Activated CD8-positive, alpha-beta T cell treated with anti-CD3 and anti-CD28 coated beads for 36 hours (primary cell): ENCODE measurements around the gene MMP24. TPM values are rescaled to one million over a fixed set of nuclear protein-coding genes. Genes with fewer than 3 reads are reported as not detected.
"Not testable (repeated sequence)": the region's sequence is repeated elsewhere in the genome, so short reads cannot be mapped to it uniquely, and the experiment has no call there.

Experiments used
- ATAC-seq: fragments of 200-7000 bp; cut with Tn5 transposase; one replicate; pipeline ENCODE4 v1.10.0; 2021; ENCODE audit warnings: mild to moderate bottlenecking, moderate library complexity
- CTCF ChIA-PET: fragments of 350-600 bp; sonication (Branson Sonifier 250); formaldehyde crosslinking; loops from one replicate; lab custom pipeline; 2021; ENCODE audit warnings: antibody characterized with exemption; lab: Charles Lee
- POLR2A ChIA-PET: fragments of 350-600 bp; sonication (Branson Sonifier 250); formaldehyde crosslinking; loops from one replicate; lab custom pipeline; 2021; ENCODE audit warnings: antibody characterized with exemption; lab: Charles Lee
- DNase-seq: peaks from one replicate; pipeline ENCODE4 v3.0.0-alpha.2; 2020
- H3K27ac Mint-ChIP-seq: one replicate; pipeline ENCODE4 v1.8.0; 2021; ENCODE audit warnings: mild to moderate bottlenecking, mixed read lengths
- H3K27me3 Mint-ChIP-seq: one replicate; pipeline ENCODE4 v1.8.0; 2021; ENCODE audit warnings: mixed read lengths
- H3K36me3 Mint-ChIP-seq: one replicate; pipeline ENCODE4 v1.8.0; 2021; ENCODE audit warnings: low read depth, mixed read lengths
- H3K4me1 Mint-ChIP-seq: one replicate; pipeline ENCODE4 v1.8.0; 2021; ENCODE audit warnings: low read depth, mixed read lengths
- H3K4me3 Mint-ChIP-seq: one replicate; pipeline ENCODE4 v1.8.0; 2021; ENCODE audit warnings: mild to moderate bottlenecking, moderate library complexity, mixed read lengths
- H3K9me3 Mint-ChIP-seq: one replicate; pipeline ENCODE4 v1.8.0; 2021; ENCODE audit warnings: mixed read lengths
- intact Hi-C: fragments of 100-400 bp; cut with micrococcal nuclease; formaldehyde crosslinking; loops from one replicate; pipeline ENCODE4 v1.10.0; 2022
- total RNA-seq, 2 experiments: library from RNA; stranded (reverse); gene quantifications; one replicate each; pipeline ENCODE4 v1.2.3, GENCODE V29; 2021
- TF ChIP-seq, protein P1 (sequence below): fragments of 200-600 bp; IDR thresholded peaks from one replicate; pipeline ENCODE4 v1.8.0; 2022; ENCODE audit warnings: antibody characterized with exemption, mild to moderate bottlenecking

Gene MMP24
- total RNA-seq, 2 experiments from 2014 or later, result not detected

DNA sequence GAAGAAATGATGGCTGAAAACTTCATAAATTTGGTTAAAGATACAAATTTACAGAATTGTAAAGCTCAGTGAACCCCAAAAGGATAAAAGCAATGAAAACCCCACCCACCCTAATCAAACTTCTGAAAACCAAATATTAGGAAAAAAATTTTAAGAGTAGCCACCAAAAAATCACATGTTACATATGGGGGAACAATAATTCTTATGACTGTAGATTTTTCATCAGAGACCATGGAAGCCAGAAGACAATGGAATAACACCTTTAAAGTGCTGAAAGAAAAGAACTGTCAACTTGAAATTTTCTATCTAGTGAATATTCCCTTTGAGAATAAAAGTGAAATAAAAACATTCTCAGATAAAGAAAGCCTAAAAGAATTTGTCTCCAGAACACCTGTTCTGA lies 30.2 kb upstream of the MMP24 start:
- Mint-ChIP-seq H3K27me3 (no peaks in the 10 kb centered on the region), H3K27ac (no peak overlapping the region), H3K4me1 (peaks cover 2% of the 10 kb centered on the region), H3K9me3 (peaks cover 14% of the 10 kb centered on the region), H3K36me3 (peaks cover 12% of the 10 kb centered on the region), H3K4me3 (no peak overlapping the region)
- ATAC-seq (no peak), DNase-seq (no peak)
- ChIA-PET POLR2A (no interaction called here), CTCF (interaction anchor here (2.4 kb wide), 1 partner anchor 8 kb away, joined by 5 read pairs; no protein-coding TSS in a partner anchor)
- intact Hi-C loops, result no loop called here
- TF ChIP-seq, protein P1, sequence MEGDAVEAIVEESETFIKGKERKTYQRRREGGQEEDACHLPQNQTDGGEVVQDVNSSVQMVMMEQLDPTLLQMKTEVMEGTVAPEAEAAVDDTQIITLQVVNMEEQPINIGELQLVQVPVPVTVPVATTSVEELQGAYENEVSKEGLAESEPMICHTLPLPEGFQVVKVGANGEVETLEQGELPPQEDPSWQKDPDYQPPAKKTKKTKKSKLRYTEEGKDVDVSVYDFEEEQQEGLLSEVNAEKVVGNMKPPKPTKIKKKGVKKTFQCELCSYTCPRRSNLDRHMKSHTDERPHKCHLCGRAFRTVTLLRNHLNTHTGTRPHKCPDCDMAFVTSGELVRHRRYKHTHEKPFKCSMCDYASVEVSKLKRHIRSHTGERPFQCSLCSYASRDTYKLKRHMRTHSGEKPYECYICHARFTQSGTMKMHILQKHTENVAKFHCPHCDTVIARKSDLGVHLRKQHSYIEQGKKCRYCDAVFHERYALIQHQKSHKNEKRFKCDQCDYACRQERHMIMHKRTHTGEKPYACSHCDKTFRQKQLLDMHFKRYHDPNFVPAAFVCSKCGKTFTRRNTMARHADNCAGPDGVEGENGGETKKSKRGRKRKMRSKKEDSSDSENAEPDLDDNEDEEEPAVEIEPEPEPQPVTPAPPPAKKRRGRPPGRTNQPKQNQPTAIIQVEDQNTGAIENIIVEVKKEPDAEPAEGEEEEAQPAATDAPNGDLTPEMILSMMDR, result no peak

DNA sequence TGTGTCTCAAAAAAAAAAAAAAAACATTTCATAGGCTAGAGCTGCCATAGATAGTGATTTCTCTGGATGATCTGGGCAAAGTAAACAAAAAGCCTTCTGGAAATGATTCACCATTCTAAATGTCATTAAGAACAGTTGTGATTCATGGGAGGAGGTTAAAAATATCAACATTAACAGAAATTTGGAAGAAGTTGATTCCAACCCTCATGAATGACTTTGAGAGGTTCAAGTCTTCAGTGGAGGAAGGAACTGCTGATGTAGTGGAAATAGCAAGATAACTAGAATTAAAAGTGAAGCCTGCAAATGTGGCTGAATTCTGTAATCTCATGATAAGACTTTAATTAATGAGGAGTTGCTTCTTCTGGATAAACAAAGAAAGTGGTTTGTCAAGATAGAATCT lies 26.8 kb upstream of the MMP24 start:
- Mint-ChIP-seq H3K27me3 (no peaks in the 10 kb centered on the region), H3K4me3 (no peak overlapping the region), H3K9me3 (peaks cover 14% of the 10 kb centered on the region), H3K27ac (no peak overlapping the region), H3K36me3 (peaks cover 12% of the 10 kb centered on the region), H3K4me1 (peaks cover 2% of the 10 kb centered on the region)
- ChIA-PET CTCF (no interaction called here), POLR2A (no interaction called here)
- TF ChIP-seq, protein P1, result no peak
- intact Hi-C loops, result loop anchor here (10.0 kb wide), 1 partner anchor 365 kb away; no protein-coding TSS in a partner anchor
- no peak for ATAC-seq
- DNase-seq, result no peak

DNA sequence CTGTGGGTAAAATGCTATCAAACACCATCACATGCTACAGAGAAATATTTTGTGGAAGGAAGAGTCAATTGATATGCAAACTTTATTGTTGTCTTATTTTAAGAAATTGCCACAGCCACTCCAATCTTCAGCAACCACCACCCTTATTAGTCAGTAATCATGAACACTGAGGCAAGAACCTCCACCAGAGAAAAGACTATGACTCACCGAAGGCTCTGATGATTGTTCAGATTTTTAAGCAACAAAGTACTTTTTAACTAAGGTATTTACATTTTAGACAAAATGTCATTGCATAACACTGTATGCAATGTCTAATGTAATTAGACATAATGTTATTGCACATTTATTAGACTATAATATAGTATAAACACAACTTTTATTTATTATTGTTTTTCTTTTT lies 26.2 kb upstream of the MMP24 start:
- TF ChIP-seq, protein P1, result no peak
- POLR2A ChIA-PET, result no interaction called here
- no peak for ATAC-seq
- CTCF ChIA-PET, result no interaction called here
- Mint-ChIP-seq H3K4me1 (peaks cover 2% of the 10 kb centered on the region), H3K36me3 (peaks cover 11% of the 10 kb centered on the region), H3K4me3 (no peak overlapping the region), H3K27me3 (no peaks in the 10 kb centered on the region), H3K27ac (no peak overlapping the region), H3K9me3 (peaks cover 14% of the 10 kb centered on the region)
- DNase-seq, result no peak
- intact Hi-C loops, result loop anchor here (10.0 kb wide), 1 partner anchor 365 kb away; no protein-coding TSS in a partner anchor

GRCh38 chr20:35201467-35201866 lies 25.0 kb upstream of the MMP24 start:
- CTCF ChIA-PET, DNase-seq, H3K27me3 Mint-ChIP-seq, POLR2A ChIA-PET, H3K27ac Mint-ChIP-seq, ATAC-seq, H3K4me3 Mint-ChIP-seq, H3K36me3 Mint-ChIP-seq, H3K4me1 Mint-ChIP-seq: not testable (repeated sequence)
- intact Hi-C loops, result loop anchor here (10.0 kb wide), 1 partner anchor 367 kb away; no protein-coding TSS in a partner anchor
- peaks cover 11% of the 10 kb centered on the region for H3K9me3 Mint-ChIP-seq

GRCh38 chr20:35206802-35207201 lies 19.7 kb upstream of the MMP24 start:
- Mint-ChIP-seq H3K4me1 (no peaks in the 10 kb centered on the region), H3K27me3 (no peaks in the 10 kb centered on the region), H3K27ac (no peak overlapping the region), H3K9me3 (no peaks in the 10 kb centered on the region), H3K36me3 (no peaks in the 10 kb centered on the region), H3K4me3 (no peak overlapping the region)
- ATAC-seq (no peak), DNase-seq (no peak)
- TF ChIP-seq, protein P1, result no peak
- intact Hi-C loops, result loop anchor here (10.0 kb wide), 1 partner anchor 372 kb away; no protein-coding TSS in a partner anchor
- CTCF ChIA-PET, result interaction anchor here (0.8 to 5.0 kb wide), 3 partner anchors 57 to 111 kb away, joined by 4 to 48 read pairs (median 4); no protein-coding TSS in a partner anchor
- POLR2A ChIA-PET, result no interaction called here
